Measurements from ENCODE around the gene CENPS. TPM values are rescaled to one million over a fixed set of nuclear protein-coding genes. Genes with fewer than 3 reads are reported as not detected.

The CENPS gene
- polyA plus RNA-seq, 2 of the 4 experiments (the other 2 are of a cell fraction) = 25.7 to 27.3 TPM

DNA sequence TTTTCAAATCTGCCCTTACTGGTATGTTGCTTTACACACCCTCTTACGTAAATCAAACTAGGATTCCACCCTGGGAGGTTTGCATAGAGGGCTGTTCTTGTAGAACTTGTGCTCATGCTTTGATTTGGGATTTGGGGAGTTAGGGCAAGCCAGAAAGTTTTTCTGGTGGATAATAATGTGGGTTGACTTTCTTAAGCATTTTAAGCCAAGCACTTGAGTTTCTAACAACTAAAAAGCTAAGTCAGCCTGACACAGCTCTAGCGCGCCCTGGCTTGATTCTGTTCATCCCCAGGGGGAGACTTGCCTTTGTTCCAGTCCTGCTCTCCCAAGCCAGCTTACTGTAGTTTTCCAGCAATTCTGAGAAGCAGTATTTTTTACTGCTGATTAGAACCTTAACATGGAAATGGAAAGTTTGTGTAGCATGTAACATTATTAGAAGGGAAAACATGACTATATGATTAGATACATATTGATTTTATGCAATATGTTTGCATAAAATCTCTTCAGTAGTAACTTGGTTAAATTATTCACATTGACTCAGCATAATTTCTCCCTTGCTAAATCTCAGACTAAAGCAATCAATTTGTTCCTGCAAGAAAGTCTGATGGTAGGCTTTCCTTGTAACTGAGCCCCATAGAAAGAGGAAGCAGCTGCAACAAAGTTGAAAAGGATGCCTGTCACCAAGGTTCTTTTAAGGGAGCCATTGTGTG, 42.4 kb upstream of the CENPS start (continued):
- TF ChIP-seq HOXB5 (CRISPR knock-in tag; IDR thresholded peaks at IDR 0.05) = no peak
- no peak; the same call in 1 of the 2 replicates for TF ChIP-seq FOXS1 (CRISPR knock-in tag; IDR thresholded peaks at IDR 0.05)
- peak; percentile 75; the same call in 1 of the 2 replicates for TF ChIP-seq RARB (CRISPR knock-in tag; IDR thresholded peaks at IDR 0.05)
- TF ChIP-seq KDM1A (IDR thresholded peaks at IDR 0.05; ENCODE audit: low read depth) = no peak
- peak; percentile 74 for TF ChIP-seq GATA3 (IDR thresholded peaks at IDR 0.05; ENCODE audit: borderline replicate concordance)
- TF ChIP-seq NFE2L2 (conservative IDR thresholded peaks at IDR 0.05; ENCODE audit: low read length) = peak; percentile 92
- 0 out of 3 replicates have a peak, but pooled peaks have one; percentile 8 for TF ChIP-seq SMC3 (IDR thresholded peaks at IDR 0.05)
- TF ChIP-seq, protein P1, sequence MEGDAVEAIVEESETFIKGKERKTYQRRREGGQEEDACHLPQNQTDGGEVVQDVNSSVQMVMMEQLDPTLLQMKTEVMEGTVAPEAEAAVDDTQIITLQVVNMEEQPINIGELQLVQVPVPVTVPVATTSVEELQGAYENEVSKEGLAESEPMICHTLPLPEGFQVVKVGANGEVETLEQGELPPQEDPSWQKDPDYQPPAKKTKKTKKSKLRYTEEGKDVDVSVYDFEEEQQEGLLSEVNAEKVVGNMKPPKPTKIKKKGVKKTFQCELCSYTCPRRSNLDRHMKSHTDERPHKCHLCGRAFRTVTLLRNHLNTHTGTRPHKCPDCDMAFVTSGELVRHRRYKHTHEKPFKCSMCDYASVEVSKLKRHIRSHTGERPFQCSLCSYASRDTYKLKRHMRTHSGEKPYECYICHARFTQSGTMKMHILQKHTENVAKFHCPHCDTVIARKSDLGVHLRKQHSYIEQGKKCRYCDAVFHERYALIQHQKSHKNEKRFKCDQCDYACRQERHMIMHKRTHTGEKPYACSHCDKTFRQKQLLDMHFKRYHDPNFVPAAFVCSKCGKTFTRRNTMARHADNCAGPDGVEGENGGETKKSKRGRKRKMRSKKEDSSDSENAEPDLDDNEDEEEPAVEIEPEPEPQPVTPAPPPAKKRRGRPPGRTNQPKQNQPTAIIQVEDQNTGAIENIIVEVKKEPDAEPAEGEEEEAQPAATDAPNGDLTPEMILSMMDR (IDR thresholded peaks at IDR 0.05) = no peak
- no peak for TF ChIP-seq RFX5 (IDR thresholded peaks at IDR 0.05)
- TF ChIP-seq, protein P2, sequence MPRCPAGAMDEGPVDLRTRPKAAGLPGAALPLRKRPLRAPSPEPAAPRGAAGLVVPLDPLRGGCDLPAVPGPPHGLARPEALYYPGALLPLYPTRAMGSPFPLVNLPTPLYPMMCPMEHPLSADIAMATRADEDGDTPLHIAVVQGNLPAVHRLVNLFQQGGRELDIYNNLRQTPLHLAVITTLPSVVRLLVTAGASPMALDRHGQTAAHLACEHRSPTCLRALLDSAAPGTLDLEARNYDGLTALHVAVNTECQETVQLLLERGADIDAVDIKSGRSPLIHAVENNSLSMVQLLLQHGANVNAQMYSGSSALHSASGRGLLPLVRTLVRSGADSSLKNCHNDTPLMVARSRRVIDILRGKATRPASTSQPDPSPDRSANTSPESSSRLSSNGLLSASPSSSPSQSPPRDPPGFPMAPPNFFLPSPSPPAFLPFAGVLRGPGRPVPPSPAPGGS (IDR thresholded peaks at IDR 0.05) = 0 out of 3 replicates have a peak, but pooled peaks have one; percentile 44
- 0 out of 2 replicates have a peak, but pooled peaks have one; percentile 11 for TF ChIP-seq MAX (IDR thresholded peaks at IDR 0.05)
- peak; percentile 44; the same call in 1 of the 2 replicates for TF ChIP-seq JUNB (IDR thresholded peaks at IDR 0.05)

DNA sequence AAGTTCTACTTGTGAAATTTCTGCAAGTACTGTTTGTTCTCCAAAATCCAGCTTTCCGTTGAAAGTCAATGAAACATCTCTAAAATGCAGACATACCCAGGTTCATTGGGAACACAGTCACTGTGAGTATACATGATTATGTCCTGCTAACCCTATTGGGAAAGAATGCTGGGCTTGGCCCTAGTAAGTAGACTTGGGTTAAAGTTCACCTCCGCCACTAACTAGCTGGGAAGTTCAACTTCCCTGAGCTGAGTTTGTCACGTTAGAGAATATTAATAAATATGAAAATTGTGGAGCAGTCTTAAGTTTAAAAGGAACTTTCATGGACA, 41.9 kb upstream of the CENPS start:
- 4% methylated on average over 3 of the region's 3 CpGs for WGBS (ENCODE audit: missing lambda C conversion rate)
- peak overlapping the region; percentile 14; the same call in 2 of the 3 replicates for H3K4me3 ChIP-seq
- no peaks in the 10 kb centered on the region; the same call in 2 of the 3 replicates for H3K9me3 ChIP-seq
- ATAC-seq = peak; percentile 64 to 70
- peaks cover 64% of the 10 kb centered on the region for H3K4me1 ChIP-seq
- peak overlapping the region; percentile 99 for H3K27ac ChIP-seq
- peak; percentile 49; the same call in 1 of the 2 replicates for TF ChIP-seq HOXB13 (CRISPR knock-in tag; IDR thresholded peaks at IDR 0.05; ENCODE audit: low read depth)
- no peak for TF ChIP-seq NR3C1 (IDR thresholded peaks at IDR 0.05)
- TF ChIP-seq, protein P3, sequence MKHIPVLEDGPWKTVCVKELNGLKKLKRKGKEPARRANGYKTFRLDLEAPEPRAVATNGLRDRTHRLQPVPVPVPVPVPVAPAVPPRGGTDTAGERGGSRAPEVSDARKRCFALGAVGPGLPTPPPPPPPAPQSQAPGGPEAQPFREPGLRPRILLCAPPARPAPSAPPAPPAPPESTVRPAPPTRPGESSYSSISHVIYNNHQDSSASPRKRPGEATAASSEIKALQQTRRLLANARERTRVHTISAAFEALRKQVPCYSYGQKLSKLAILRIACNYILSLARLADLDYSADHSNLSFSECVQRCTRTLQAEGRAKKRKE (CRISPR knock-in tag; IDR thresholded peaks at IDR 0.05; ENCODE audit: low read depth) = no peak; the same call in 1 of the 2 replicates
- 0 out of 2 replicates have a peak, but pooled peaks have one; percentile 2 for TF ChIP-seq FOSB (CRISPR knock-in tag; IDR thresholded peaks at IDR 0.05)
- TF ChIP-seq HEYL (CRISPR knock-in tag; IDR thresholded peaks at IDR 0.05) = no peak; the same call in 1 of the 2 replicates
- TF ChIP-seq HOXB5 (CRISPR knock-in tag; IDR thresholded peaks at IDR 0.05) = 0 out of 2 replicates have a peak, but pooled peaks have one; percentile 38
- TF ChIP-seq, protein P4, sequence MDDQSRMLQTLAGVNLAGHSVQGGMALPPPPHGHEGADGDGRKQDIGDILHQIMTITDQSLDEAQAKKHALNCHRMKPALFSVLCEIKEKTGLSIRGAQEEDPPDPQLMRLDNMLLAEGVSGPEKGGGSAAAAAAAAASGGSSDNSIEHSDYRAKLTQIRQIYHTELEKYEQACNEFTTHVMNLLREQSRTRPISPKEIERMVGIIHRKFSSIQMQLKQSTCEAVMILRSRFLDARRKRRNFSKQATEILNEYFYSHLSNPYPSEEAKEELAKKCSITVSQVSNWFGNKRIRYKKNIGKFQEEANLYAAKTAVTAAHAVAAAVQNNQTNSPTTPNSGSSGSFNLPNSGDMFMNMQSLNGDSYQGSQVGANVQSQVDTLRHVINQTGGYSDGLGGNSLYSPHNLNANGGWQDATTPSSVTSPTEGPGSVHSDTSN (IDR thresholded peaks at IDR 0.05) = no peak
- TF ChIP-seq CBX8 (IDR thresholded peaks at IDR 0.05) = no peak
- no peak for TF ChIP-seq EP300 (IDR thresholded peaks at IDR 0.05)
- TF ChIP-seq, protein P1 (IDR thresholded peaks at IDR 0.05) = no peak
- no peak for TF ChIP-seq RFX5 (IDR thresholded peaks at IDR 0.05)
- TF ChIP-seq RAD21 (conservative IDR thresholded peaks at IDR 0.05 in 1 of 2, IDR thresholded peaks at IDR 0.05 in 1 of 2) = no peak
- peak overlapping the region; percentile 86 for H3K4me2 ChIP-seq
- no peak for FAIRE-seq
- POLR2A ChIA-PET = interaction anchor here (0.9 to 4.7 kb wide), 5 partner anchors 10 to 42 kb away, joined by 3 to 107 read pairs (median 16); partner anchors contain the start of genes CENPS and PGD
- CTCF ChIA-PET = interaction anchor here (1.2 to 4.7 kb wide), 6 partner anchors 10 to 41 kb away, joined by 3 to 34 read pairs (median 6); partner anchors contain the start of genes CENPS and PGD
- DNase-seq (ENCODE audit: low read depth in 1 of 2, low spot score in 1 of 2) = peak in 1 of 2 experiments; percentile 89

All from A549 (cell line).